Choroid plexus epithelial cell (primary cell): ENCODE measurements around the gene SORBS1.

ENCODE experiments used
- DNase-seq: peaks from one replicate; pipeline ENCODE4 v3.0.0-alpha.2; 2010; ENCODE audit warnings: low read depth
- H3K4me3 ChIP-seq: 2 replicates; pipeline ENCODE4 v1.5.1; 2011; ENCODE audit warnings: low read depth, mild to moderate bottlenecking, control low read depth, low read length, moderate library complexity
- TF ChIP-seq, protein P1 (sequence below): conservative IDR thresholded peaks from 2 replicates; pipeline ENCODE4 v1.5.1; 2011; ENCODE audit warnings: low read depth, mild to moderate bottlenecking, control low read depth, inconsistent platforms, low read length, moderate library complexity

The SORBS1 gene

DNA sequence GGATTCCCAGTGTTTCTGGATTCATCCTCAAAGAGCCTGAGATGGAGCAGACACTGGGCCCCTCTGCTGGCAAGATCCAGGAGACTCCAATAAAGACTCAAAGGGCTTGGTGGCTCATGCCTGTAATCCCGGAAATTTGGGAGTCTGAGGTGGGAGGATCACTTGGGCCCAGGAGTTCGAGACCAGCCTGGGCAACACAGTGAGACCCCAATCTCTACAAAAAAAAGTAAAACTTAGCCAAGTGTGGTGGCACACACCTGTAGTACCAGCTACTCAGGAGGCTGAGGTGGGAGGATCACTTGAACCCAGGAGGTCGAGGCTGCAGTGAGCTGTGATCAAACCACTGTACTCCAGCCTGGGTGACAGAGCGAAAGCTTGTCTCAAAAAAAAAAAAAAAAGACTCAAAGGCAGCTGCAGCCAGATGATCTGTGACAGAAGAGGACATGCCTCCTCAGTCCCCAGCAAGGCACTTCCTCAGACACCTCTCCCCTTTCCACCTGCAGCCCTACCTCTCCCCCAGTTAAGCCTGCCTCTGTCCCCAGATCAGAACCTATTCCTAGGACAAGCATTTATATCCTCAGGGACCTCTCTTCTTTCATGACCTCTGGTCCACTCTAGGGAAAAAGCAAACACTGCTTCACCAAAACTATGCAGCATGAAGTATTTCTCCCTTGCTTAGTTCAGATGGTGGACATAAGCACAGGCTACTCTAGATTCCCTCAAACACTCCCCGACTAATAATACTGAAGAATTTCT, 298.2 kb downstream of the SORBS1 start:
- DNase-seq = peak; percentile 27
- TF ChIP-seq, protein P1, sequence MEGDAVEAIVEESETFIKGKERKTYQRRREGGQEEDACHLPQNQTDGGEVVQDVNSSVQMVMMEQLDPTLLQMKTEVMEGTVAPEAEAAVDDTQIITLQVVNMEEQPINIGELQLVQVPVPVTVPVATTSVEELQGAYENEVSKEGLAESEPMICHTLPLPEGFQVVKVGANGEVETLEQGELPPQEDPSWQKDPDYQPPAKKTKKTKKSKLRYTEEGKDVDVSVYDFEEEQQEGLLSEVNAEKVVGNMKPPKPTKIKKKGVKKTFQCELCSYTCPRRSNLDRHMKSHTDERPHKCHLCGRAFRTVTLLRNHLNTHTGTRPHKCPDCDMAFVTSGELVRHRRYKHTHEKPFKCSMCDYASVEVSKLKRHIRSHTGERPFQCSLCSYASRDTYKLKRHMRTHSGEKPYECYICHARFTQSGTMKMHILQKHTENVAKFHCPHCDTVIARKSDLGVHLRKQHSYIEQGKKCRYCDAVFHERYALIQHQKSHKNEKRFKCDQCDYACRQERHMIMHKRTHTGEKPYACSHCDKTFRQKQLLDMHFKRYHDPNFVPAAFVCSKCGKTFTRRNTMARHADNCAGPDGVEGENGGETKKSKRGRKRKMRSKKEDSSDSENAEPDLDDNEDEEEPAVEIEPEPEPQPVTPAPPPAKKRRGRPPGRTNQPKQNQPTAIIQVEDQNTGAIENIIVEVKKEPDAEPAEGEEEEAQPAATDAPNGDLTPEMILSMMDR = no peak
- no peak overlapping the region for H3K4me3 ChIP-seq

DNA sequence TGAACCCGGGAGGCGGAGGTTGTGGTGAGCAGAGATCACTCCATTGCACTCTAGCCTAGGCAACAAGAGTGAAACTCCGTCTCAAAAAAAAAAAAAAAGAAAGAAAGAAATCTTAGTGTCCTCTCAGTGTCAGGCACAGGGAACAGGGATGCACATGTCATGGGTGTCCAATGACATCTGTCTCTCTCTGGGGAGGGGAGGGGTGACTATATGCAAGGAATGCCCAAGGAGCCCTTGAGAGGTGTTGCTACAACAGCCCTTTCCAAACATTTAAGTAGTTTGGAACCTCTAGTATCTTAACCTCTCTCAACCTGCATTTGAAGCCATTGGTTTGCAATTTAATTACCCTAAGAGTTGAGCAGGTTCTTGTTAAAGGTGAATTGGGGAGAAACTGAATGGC, 299.2 kb downstream of the SORBS1 start:
- DNase-seq = no peak
- TF ChIP-seq, protein P1 = no peak

More for the DNA sequence above, 299.2 kb downstream of the SORBS1 start:
- no peak overlapping the region for H3K4me3 ChIP-seq
